AG04449 (cell line): ENCODE measurements around the gene SNAP47.

Experiments
- CTCF ChIA-PET: fragments of 350-600 bp; formaldehyde crosslinking; extraction: SDS; loops from one replicate; lab custom pipeline; 2021; ENCODE audit warnings: antibody characterized with exemption; lab: Yijun Ruan, JAX
- POLR2A ChIA-PET: fragments of 400-600, 350-600 bp; formaldehyde crosslinking; extraction: SDS; loops from one replicate; lab custom pipeline; 2020; ENCODE audit warnings: antibody characterized with exemption, inconsistent platforms; lab: Yijun Ruan, JAX
- DNase-seq: peaks from one replicate; pipeline ENCODE4 v3.0.0-alpha.2; 2010; ENCODE audit warnings: low read depth, low spot score
- H3K4me3 ChIP-seq: 2 replicates; pipeline ENCODE4 v1.5.1; 2011; ENCODE audit warnings: low read depth, mild to moderate bottlenecking, control low read depth, low read length
- CTCF ChIP-seq: IDR thresholded peaks from one replicate; pipeline ENCODE4 v1.5.1; 2011; ENCODE audit warnings: mild to moderate bottlenecking, moderate library complexity, low read length, control low read depth, inconsistent platforms; ENCODE audit not compliant: insufficient read depth; ENCODE audit errors: missing control alignments

Gene SNAP47

GRCh38 chr1:227747382-227747781, 12.1 kb downstream of the SNAP47 start:
- DNase-seq, result no peak
- ChIA-PET POLR2A (no interaction called here), CTCF (interaction anchor here (1.1 kb wide), 1 partner anchor 200 kb away, joined by 3 read pairs; no protein-coding TSS in a partner anchor)
- no peak overlapping the region for H3K4me3 ChIP-seq
- TF ChIP-seq CTCF, result no peak

GRCh38 chr1:227747948-227748495, 12.8 kb downstream of the SNAP47 start:
- ChIA-PET POLR2A (no interaction called here), CTCF (interaction anchor here (1.1 kb wide), 1 partner anchor 199 kb away, joined by 3 read pairs; no protein-coding TSS in a partner anchor)
- no peak overlapping the region for H3K4me3 ChIP-seq
- no peak for DNase-seq
- TF ChIP-seq CTCF, result no peak

GRCh38 chr1:227748496-227749182, 13.4 kb downstream of the SNAP47 start:
- ChIA-PET CTCF (no interaction called here), POLR2A (no interaction called here)
- DNase-seq, result no peak
- no peak overlapping the region for H3K4me3 ChIP-seq
- TF ChIP-seq CTCF, result no peak

- no peak for TF ChIP-seq CTCF
- ChIA-PET POLR2A (no interaction called here), CTCF (no interaction called here)
- DNase-seq, result no peak
- H3K4me3 ChIP-seq, result no peak overlapping the region
These were observed 14.0 kb downstream of the SNAP47 start for GRCh38 chr1:227749225-227749624.

GRCh38 chr1:227749916-227750710, 14.9 kb downstream of the SNAP47 start:
- CTCF ChIA-PET, result interaction anchor here (0.8 to 1.2 kb wide), 2 partner anchors 12 to 20 kb away, joined by 3 to 5 read pairs; no protein-coding TSS in a partner anchor

More at GRCh38 chr1:227749916-227750710, 14.9 kb downstream of the SNAP47 start:
- TF ChIP-seq CTCF, result no peak
- H3K4me3 ChIP-seq, result no peak overlapping the region
- POLR2A ChIA-PET, result no interaction called here
- DNase-seq, result no peak
